ENCODE results near the gene SRCAP.

GRCh38 chr16:30779596-30779995 is 80.6 kb downstream of the SRCAP start:
- no peak for TF ChIP-seq CTCF (IDR thresholded peaks at IDR 0.05)
- TF ChIP-seq POLR2A (IDR thresholded peaks at IDR 0.05): no peak
- no peak for TF ChIP-seq POLR2AphosphoS5 (IDR thresholded peaks at IDR 0.05)
- no peak for TF ChIP-seq EP300 (IDR thresholded peaks at IDR 0.05)
